A673 (cell line): ENCODE data around the gene BACH2.

Experiments used
- EZH2 ChIP-seq: fragments of 200-600 bp; sonication (generic); IDR thresholded peaks from 2 replicates; pipeline ENCODE4 v1.6.1; 2017; ENCODE audit warnings: borderline replicate concordance, low read depth, mild to moderate bottlenecking, mixed read lengths, antibody characterized with exemption, low read length; ENCODE audit not compliant: poor library complexity, severe bottlenecking
- TF ChIP-seq, protein P1 (sequence below): fragments of 300-800, 200-600 bp; sonication (generic); conservative IDR thresholded peaks from 2 replicates; pipeline ENCODE4 v1.5.1; 2017; ENCODE audit warnings: low read depth, mild to moderate bottlenecking, antibody characterized with exemption, low read length, moderate library complexity, mixed read lengths

DNA sequence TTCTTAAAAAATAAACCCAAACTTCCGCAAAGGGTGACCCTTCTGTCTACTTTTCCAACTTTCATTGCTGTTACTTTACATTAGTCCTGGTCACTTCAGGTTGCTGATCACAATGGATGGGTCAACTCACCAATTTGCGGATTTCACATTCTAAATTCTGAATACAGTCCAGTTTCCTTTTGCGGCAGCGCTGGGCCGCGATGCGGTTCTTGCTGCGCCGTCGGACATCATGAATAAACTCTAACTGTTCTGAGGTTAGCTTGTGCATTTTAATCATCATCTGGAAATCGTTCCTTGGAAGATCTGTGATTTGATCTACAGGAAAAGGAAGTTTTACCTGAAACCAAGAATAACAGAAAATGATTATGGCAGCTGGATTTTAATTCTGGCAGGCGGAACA, 358.6 kb downstream of the BACH2 start:
- TF ChIP-seq, protein P1, sequence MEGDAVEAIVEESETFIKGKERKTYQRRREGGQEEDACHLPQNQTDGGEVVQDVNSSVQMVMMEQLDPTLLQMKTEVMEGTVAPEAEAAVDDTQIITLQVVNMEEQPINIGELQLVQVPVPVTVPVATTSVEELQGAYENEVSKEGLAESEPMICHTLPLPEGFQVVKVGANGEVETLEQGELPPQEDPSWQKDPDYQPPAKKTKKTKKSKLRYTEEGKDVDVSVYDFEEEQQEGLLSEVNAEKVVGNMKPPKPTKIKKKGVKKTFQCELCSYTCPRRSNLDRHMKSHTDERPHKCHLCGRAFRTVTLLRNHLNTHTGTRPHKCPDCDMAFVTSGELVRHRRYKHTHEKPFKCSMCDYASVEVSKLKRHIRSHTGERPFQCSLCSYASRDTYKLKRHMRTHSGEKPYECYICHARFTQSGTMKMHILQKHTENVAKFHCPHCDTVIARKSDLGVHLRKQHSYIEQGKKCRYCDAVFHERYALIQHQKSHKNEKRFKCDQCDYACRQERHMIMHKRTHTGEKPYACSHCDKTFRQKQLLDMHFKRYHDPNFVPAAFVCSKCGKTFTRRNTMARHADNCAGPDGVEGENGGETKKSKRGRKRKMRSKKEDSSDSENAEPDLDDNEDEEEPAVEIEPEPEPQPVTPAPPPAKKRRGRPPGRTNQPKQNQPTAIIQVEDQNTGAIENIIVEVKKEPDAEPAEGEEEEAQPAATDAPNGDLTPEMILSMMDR = no peak
- TF ChIP-seq EZH2 = no peak
